Esophagus squamous epithelium (tissue), 4 donors: ENCODE measurements around the gene SLC25A19.

Experiments used
- CTCF ChIP-seq, 6 experiments: fragments of 450-650 bp in 4 of 6; fragments of 200-600 bp in 2 of 6; sonication (generic) in 2 of 6; IDR thresholded peaks; one replicate each; pipeline ENCODE4 v1.5.1; 2016 to 2019; ENCODE audit warnings: antibody characterized with exemption in 6 of 6, mild to moderate bottlenecking in 4 of 6, moderate library complexity in 4 of 6
- POLR2A ChIP-seq, 4 donors: fragments of 450-650 bp; IDR thresholded peaks; one replicate each; pipeline ENCODE4 v1.6.1; 2017; ENCODE audit warnings: antibody characterized with exemption in 4 of 4, mild to moderate bottlenecking in 4 of 4, moderate library complexity in 3 of 4

GRCh38 chr17:75228847-75229246 lies 60.4 kb downstream of the SLC25A19 start:
- no peak for TF ChIP-seq CTCF (IDR thresholded peaks at IDR 0.05)
- no peak for TF ChIP-seq POLR2A (IDR thresholded peaks at IDR 0.05)
